HG03025 (cell line): ENCODE measurements around the gene PIGM.

Experiments used
- ATAC-seq: cut with Tn5 transposase; IDR thresholded peaks from one replicate; pipeline ENCODE4 v1.9.1; 2021; ENCODE audit warnings: mild to moderate bottlenecking, moderate library complexity; ENCODE audit not compliant: unreplicated experiment, low FRiP score

The PIGM gene

GRCh38 chr1:160024195-160024905 lies 7.4 kb downstream of the PIGM start:
- ATAC-seq = no peak

- ATAC-seq = no peak
Observed at GRCh38 chr1:160022330-160023310, 9.2 kb downstream of the PIGM start.

GRCh38 chr1:160021376-160022074 lies 10.3 kb downstream of the PIGM start:
- no peak for ATAC-seq

- no peak for ATAC-seq
Observed at GRCh38 chr1:160020196-160020595, 11.6 kb downstream of the PIGM start.

GRCh38 chr1:160018900-160019299 lies 12.9 kb downstream of the PIGM start:
- ATAC-seq = no peak

GRCh38 chr1:160018347-160018746 lies 13.4 kb downstream of the PIGM start:
- ATAC-seq = no peak

GRCh38 chr1:160017592-160017991 lies 14.2 kb downstream of the PIGM start:
- no peak for ATAC-seq

- ATAC-seq = no peak
Observed at GRCh38 chr1:160011781-160012180, 20.0 kb downstream of the PIGM start.

GRCh38 chr1:160009801-160010200 lies 22.0 kb downstream of the PIGM start:
- no peak for ATAC-seq

GRCh38 chr1:160009081-160009480 lies 22.7 kb downstream of the PIGM start:
- no peak for ATAC-seq

GRCh38 chr1:160007577-160008200 lies 24.1 kb downstream of the PIGM start:
- no peak for ATAC-seq

GRCh38 chr1:160006312-160006940 lies 25.4 kb downstream of the PIGM start:
- no peak for ATAC-seq

GRCh38 chr1:160005070-160005469 lies 26.7 kb downstream of the PIGM start:
- no peak for ATAC-seq

- ATAC-seq = no peak
Observed at GRCh38 chr1:160004425-160004824, 27.4 kb downstream of the PIGM start.

- ATAC-seq = no peak
Observed at GRCh38 chr1:160004001-160004400, 27.8 kb downstream of the PIGM start.

- no peak for ATAC-seq
Observed at GRCh38 chr1:160001440-160001839, 30.4 kb downstream of the PIGM start.

- no peak for ATAC-seq
Observed at GRCh38 chr1:159999204-159999603, 32.6 kb downstream of the PIGM start.

- no peak for ATAC-seq
Observed at GRCh38 chr1:159996653-159997052, 35.1 kb downstream of the PIGM start.

- no peak for ATAC-seq
Observed at GRCh38 chr1:159994896-159995295, 36.9 kb downstream of the PIGM start.

GRCh38 chr1:159993911-159994310 lies 37.9 kb downstream of the PIGM start:
- no peak for ATAC-seq
